Skeletal muscle satellite cell (primary cell): ENCODE measurements around the gene UNKL.

Experiments
- H3K27me3 ChIP-seq: 2 replicates; pipeline ENCODE4 v1.7.0; 2013; ENCODE audit warnings: low read length; ENCODE audit not compliant: control insufficient read depth, insufficient read depth
- H3K36me3 ChIP-seq: 2 replicates; pipeline ENCODE4 v1.7.0; 2013; ENCODE audit warnings: mild to moderate bottlenecking, control low read depth, low read length; ENCODE audit not compliant: insufficient read depth
- H3K4me1 ChIP-seq: 2 replicates; pipeline ENCODE4 v1.7.0; 2013; ENCODE audit warnings: low read length; ENCODE audit not compliant: control insufficient read depth, insufficient read depth
- H3K4me2 ChIP-seq: 2 replicates; pipeline ENCODE4 v1.7.0; 2013; ENCODE audit warnings: mild to moderate bottlenecking, low read length
- H3K4me3 ChIP-seq: 2 replicates; pipeline ENCODE4 v1.7.0; 2013; ENCODE audit warnings: low read length
- H3K9ac ChIP-seq: 2 replicates; pipeline ENCODE4 v1.7.0; 2013; ENCODE audit warnings: mild to moderate bottlenecking, low read depth, low read length, moderate library complexity
- H3K9me3 ChIP-seq: replicated peaks from 2 replicates; pipeline ENCODE4 v1.7.0; 2013; ENCODE audit warnings: mild to moderate bottlenecking, control low read depth, low read length

Gene UNKL

DNA sequence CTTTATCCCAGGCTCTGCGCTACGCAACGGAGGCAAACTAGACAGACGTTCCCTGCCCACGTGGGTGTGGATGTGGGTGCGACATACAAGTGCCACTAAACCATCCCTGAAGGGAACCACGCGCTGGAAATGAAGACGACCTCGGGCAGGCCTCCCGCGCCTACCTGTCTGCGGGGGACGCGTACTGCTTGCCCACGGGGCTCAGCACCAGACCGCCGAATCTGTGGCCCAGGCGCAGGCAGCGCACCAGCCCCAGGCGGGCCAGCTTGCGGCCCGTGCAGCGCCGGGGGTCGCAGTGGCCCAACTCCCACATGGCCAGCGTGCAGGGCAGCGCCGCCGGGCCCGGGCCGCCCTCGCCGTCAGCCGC lies 63.3 kb downstream of the UNKL start:
- Histone ChIP-seq H3K9me3 (no peaks in the 10 kb centered on the region), H3K4me2 (peak overlapping the region; percentile 84), H3K4me1 (peaks cover 15% of the 10 kb centered on the region), H3K27me3 (no peaks in the 10 kb centered on the region), H3K9ac (peak overlapping the region; percentile 91), H3K4me3 (peak overlapping the region; percentile 90), H3K36me3 (peaks cover 14% of the 10 kb centered on the region)

- H3K27me3 ChIP-seq, result no peaks in the 10 kb centered on the region
- H3K4me1 ChIP-seq, result peaks cover 15% of the 10 kb centered on the region
- H3K4me3 ChIP-seq, result peak overlapping the region; percentile 90
- H3K4me2 ChIP-seq, result peak overlapping the region; percentile 84
- H3K9ac ChIP-seq, result peak overlapping the region; percentile 91
- H3K9me3 ChIP-seq, result no peaks in the 10 kb centered on the region
- peaks cover 14% of the 10 kb centered on the region for H3K36me3 ChIP-seq
Measured at GRCh38 chr16:1350691-1351090, 63.8 kb downstream of the UNKL start.

DNA sequence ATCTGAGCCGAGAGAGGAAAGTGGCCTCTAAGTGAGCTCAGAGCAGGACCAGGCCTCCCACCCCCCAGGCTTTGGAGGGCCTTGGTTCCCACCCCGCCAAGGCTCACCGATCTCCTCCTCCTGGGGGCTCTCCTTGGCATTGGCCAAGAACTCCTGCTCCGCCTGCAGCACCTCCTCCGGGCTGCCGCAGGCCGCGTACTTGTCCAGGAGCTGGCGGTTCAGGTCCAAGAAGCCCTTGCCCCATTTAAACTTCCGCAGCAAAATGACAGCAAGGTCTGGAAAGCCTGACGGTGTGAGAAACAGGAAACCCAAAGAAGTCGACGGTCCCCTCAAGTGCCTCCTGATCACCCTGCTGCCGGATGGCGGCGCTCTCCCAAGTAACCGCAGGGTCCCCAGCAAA lies 64.6 kb downstream of the UNKL start:
- H3K4me3 ChIP-seq, result no peak overlapping the region

DNA sequence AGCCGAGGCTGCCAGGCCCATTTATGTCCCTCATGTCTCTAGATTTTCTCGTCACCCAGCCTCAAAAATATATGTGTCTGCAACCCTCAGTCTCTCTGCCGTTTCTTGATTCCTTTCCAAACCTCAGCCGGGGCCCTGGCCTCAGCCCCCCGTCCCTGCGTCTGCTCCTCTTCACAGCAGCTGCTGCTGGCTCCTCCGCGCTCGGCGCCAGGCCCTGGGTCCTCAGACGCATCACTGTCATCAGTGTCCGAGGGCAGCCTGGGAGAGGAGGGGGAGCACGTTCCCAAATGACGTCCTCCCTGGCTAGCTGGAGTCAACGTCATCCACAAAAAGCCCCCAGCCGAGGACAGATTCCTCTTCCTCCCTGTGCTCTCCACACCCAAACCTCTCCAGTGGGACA lies 65.2 kb downstream of the UNKL start:
- Histone ChIP-seq H3K27me3 (peaks cover 5% of the 10 kb centered on the region), H3K4me1 (peaks cover 15% of the 10 kb centered on the region), H3K4me3 (no peak overlapping the region), H3K4me2 (no peak overlapping the region), H3K36me3 (peaks cover 14% of the 10 kb centered on the region), H3K9ac (no peak overlapping the region), H3K9me3 (no peaks in the 10 kb centered on the region)

More for the DNA sequence above, 64.6 kb downstream of the UNKL start:
- Histone ChIP-seq H3K9me3 (no peaks in the 10 kb centered on the region), H3K27me3 (no peaks in the 10 kb centered on the region), H3K4me1 (peaks cover 15% of the 10 kb centered on the region), H3K4me2 (peak overlapping the region; percentile 84), H3K9ac (no peak overlapping the region), H3K36me3 (peaks cover 14% of the 10 kb centered on the region)

DNA sequence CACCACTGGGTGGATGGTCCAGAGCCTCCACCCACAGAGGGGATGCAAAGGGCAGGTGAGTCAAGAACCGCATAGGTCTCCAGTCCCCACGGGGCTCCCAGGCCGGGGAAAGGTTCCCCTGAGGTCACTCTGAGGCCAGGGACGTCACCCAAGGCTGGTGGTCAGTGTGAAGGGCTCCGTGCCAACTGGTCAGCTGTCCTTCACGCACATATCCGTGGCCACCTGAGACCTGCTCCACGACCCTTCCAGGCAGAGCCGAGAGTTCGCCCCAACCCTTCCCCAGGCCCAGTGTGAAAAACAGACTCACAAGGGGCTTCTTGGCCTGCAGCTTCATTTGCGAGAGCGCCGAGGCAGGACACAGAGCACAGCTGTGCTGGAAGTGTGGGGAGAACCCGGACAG lies 65.6 kb downstream of the UNKL start:
- no peaks in the 10 kb centered on the region for H3K9me3 ChIP-seq
- H3K27me3 ChIP-seq, result peaks cover 7% of the 10 kb centered on the region
- H3K9ac ChIP-seq, result no peak overlapping the region
- H3K4me3 ChIP-seq, result no peak overlapping the region
- peaks cover 19% of the 10 kb centered on the region for H3K4me1 ChIP-seq
- H3K36me3 ChIP-seq, result peaks cover 14% of the 10 kb centered on the region
- no peak overlapping the region for H3K4me2 ChIP-seq

- Histone ChIP-seq H3K9ac (no peak overlapping the region), H3K27me3 (peaks cover 7% of the 10 kb centered on the region), H3K9me3 (no peaks in the 10 kb centered on the region), H3K36me3 (peaks cover 14% of the 10 kb centered on the region), H3K4me2 (no peak overlapping the region), H3K4me1 (peaks cover 24% of the 10 kb centered on the region), H3K4me3 (no peak overlapping the region)
Measured at GRCh38 chr16:1348441-1348840, 66.1 kb downstream of the UNKL start.

DNA sequence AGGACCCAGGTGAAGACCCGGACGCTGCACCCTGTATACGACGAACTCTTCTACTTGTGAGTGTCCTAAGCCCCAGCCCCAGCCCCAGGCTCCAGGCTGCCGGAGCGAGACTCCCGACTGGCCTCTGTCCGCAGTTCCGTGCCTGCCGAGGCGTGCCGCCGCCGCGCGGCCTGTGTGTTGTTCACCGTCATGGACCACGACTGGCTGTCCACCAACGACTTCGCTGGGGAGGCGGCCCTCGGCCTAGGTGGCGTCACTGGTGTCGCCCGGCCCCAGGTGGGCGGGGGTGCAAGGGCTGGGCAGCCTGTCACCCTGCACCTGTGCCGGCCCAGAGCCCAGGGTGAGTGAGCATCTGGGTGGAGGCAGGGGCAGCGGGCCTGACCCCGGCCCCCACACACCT lies 66.5 kb downstream of the UNKL start:
- Histone ChIP-seq H3K27me3 (peaks cover 7% of the 10 kb centered on the region), H3K36me3 (peaks cover 14% of the 10 kb centered on the region), H3K9me3 (no peaks in the 10 kb centered on the region), H3K4me2 (no peak overlapping the region), H3K9ac (no peak overlapping the region), H3K4me3 (no peak overlapping the region), H3K4me1 (peaks cover 24% of the 10 kb centered on the region)

DNA sequence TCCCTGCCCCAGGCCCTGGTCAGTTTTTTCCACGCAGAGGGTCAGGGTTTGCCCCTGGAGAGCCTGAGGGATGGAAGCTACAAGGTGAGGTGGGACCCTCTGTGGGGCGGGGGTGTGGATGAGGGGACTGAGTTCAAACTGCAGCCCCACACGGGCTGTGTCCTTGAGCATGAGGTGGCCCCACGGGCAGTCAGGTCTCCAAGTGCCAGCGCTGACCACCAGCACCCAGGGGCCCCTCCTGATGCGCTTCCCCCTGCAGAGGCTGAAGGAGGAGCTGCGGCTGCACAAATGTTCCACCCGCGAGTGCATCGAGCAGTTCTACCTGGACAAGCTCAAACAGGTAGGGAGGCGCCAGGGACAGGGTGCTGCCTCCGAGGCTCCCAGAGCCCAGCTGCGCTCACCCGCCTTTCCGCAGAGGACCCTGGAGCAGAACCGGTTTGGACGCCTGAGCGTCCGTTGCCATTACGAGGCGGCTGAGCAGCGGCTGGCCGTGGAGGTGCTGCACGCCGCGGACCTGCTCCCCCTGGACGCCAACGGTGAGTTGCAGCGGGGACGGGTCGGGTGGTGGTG lies 67.1 kb downstream of the UNKL start:
- Histone ChIP-seq H3K9me3 (no peaks in the 10 kb centered on the region), H3K4me1 (peaks cover 27% of the 10 kb centered on the region), H3K4me3 (no peak overlapping the region), H3K27me3 (peaks cover 9% of the 10 kb centered on the region), H3K36me3 (peaks cover 14% of the 10 kb centered on the region), H3K4me2 (no peak overlapping the region), H3K9ac (no peak overlapping the region)

GRCh38 chr16:1346422-1347285 lies 67.8 kb downstream of the UNKL start:
- H3K4me1 ChIP-seq, result peaks cover 27% of the 10 kb centered on the region
- H3K4me3 ChIP-seq, result no peak overlapping the region
- H3K4me2 ChIP-seq, result no peak overlapping the region
- H3K27me3 ChIP-seq, result peaks cover 12% of the 10 kb centered on the region
- no peaks in the 10 kb centered on the region for H3K9me3 ChIP-seq
- peaks cover 14% of the 10 kb centered on the region for H3K36me3 ChIP-seq
- no peak overlapping the region for H3K9ac ChIP-seq

GRCh38 chr16:1345651-1346421 lies 68.7 kb downstream of the UNKL start:
- no peaks in the 10 kb centered on the region for H3K9me3 ChIP-seq
- no peak overlapping the region for H3K4me2 ChIP-seq
- H3K4me3 ChIP-seq, result no peak overlapping the region
- no peak overlapping the region for H3K9ac ChIP-seq
- peaks cover 14% of the 10 kb centered on the region for H3K36me3 ChIP-seq
- H3K4me1 ChIP-seq, result peaks cover 25% of the 10 kb centered on the region
- H3K27me3 ChIP-seq, result peaks cover 15% of the 10 kb centered on the region

DNA sequence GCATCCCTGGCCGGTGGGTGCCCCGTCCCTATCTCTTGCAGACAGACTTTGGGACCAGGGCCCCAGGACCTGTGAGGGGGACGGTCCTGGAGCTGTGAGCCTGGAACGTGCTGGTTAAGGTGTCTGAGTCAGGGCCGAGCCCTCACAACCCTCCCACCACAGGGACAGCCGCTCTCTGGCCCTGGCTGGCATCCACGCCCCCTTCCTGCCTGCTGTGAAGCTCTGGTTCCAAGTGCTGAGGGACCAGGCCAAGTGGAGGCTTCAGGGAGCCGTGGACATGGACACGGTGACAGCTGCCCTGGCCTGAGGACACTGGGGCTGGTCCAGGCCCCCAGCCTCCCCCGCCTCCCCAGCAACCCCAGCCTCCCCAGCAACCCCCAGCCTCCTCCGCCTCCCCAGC lies 69.4 kb downstream of the UNKL start:
- Histone ChIP-seq H3K9ac (no peak overlapping the region), H3K4me1 (peaks cover 18% of the 10 kb centered on the region), H3K36me3 (peaks cover 11% of the 10 kb centered on the region), H3K9me3 (no peaks in the 10 kb centered on the region), H3K4me3 (no peak overlapping the region), H3K4me2 (no peak overlapping the region), H3K27me3 (peaks cover 22% of the 10 kb centered on the region)
